NCI-H460 (cell line): Measurements from ENCODE around the gene MPHOSPH6. TPM values are rescaled to one million over a fixed set of nuclear protein-coding genes. Genes with fewer than 3 reads are reported as not detected.
"Not testable (repeated sequence)": the region's sequence is repeated elsewhere in the genome, so short reads cannot be mapped to it uniquely, and the experiment has no call there.

Experiments used
- DNase-seq: peaks from one replicate; pipeline ENCODE4 v3.0.0-alpha.2; 2016; ENCODE audit warnings: low read depth; ENCODE audit errors: extremely low read depth
- polyA plus RNA-seq: library from polyadenylated mRNA; depleted of rRNA; stranded (reverse); fragments of >200 nt; gene quantifications from 2 replicates; pipeline ENCODE4 v1.2.3, GENCODE V29; 2014; cell fraction: nucleus; rRNA removed
- total RNA-seq: library from RNA; depleted of rRNA; stranded (reverse); fragments of >200 nt; shearing (Covaris generic); gene quantifications from 2 replicates; pipeline ENCODE4 v1.2.3, GENCODE V29; 2014; rRNA removed

MPHOSPH6 gene
- 30.0 and 39.3 TPM in 2 replicates for total RNA-seq
- 33.1 and 34.5 TPM in 2 replicates for polyA plus RNA-seq

GRCh38 chr16:82169861-82170845, at the start of gene MPHOSPH6:
Gene MPHOSPH6 (minus strand): TSS chr16:82170224. CDS start chr16:82170175, 49 bp downstream.
- DNase-seq: peak; percentile 79

GRCh38 chr16:82219298-82219697, 49.3 kb upstream of the MPHOSPH6 start:
- DNase-seq: no peak

GRCh38 chr16:82209314-82209713, 39.3 kb upstream of the MPHOSPH6 start:
- not testable (repeated sequence) for DNase-seq

GRCh38 chr16:82203198-82203597, 33.2 kb upstream of the MPHOSPH6 start:
- no peak for DNase-seq

GRCh38 chr16:82201926-82202325, 31.9 kb upstream of the MPHOSPH6 start:
- DNase-seq: no peak

GRCh38 chr16:82201351-82201750, 31.3 kb upstream of the MPHOSPH6 start:
- DNase-seq: no peak

- DNase-seq: no peak
These were observed 29.2 kb upstream of the MPHOSPH6 start for GRCh38 chr16:82199209-82199608.

- DNase-seq: no peak
These were observed 27.7 kb upstream of the MPHOSPH6 start for GRCh38 chr16:82197540-82198240.

GRCh38 chr16:82195917-82196494, 26.0 kb upstream of the MPHOSPH6 start:
- no peak for DNase-seq

GRCh38 chr16:82194086-82194485, 24.1 kb upstream of the MPHOSPH6 start:
- DNase-seq: no peak

GRCh38 chr16:82192665-82193064, 22.6 kb upstream of the MPHOSPH6 start:
- DNase-seq: no peak

GRCh38 chr16:82190386-82190785, 20.4 kb upstream of the MPHOSPH6 start:
- no peak for DNase-seq

- no peak for DNase-seq
These were observed 17.8 kb upstream of the MPHOSPH6 start for GRCh38 chr16:82187829-82188228.

- DNase-seq: no peak
These were observed 15.0 kb upstream of the MPHOSPH6 start for GRCh38 chr16:82185012-82185411.

GRCh38 chr16:82184213-82184612, 14.2 kb upstream of the MPHOSPH6 start:
- no peak for DNase-seq

- no peak for DNase-seq
These were observed 13.0 kb upstream of the MPHOSPH6 start for GRCh38 chr16:82183004-82183397.

- DNase-seq: no peak
These were observed 12.4 kb upstream of the MPHOSPH6 start for GRCh38 chr16:82182266-82183003.

- DNase-seq: no peak
These were observed 11.6 kb upstream of the MPHOSPH6 start for GRCh38 chr16:82181461-82182185.

GRCh38 chr16:82178352-82178751, 8.3 kb upstream of the MPHOSPH6 start:
- no peak for DNase-seq

- DNase-seq: no peak
These were observed 7.5 kb upstream of the MPHOSPH6 start for GRCh38 chr16:82177555-82177954.
